AG04449 (cell line): ENCODE measurements around the gene NFIA.

Experiments
- CTCF ChIA-PET: fragments of 350-600 bp; formaldehyde crosslinking; extraction: SDS; loops from one replicate; lab custom pipeline; 2021; ENCODE audit warnings: antibody characterized with exemption; lab: Yijun Ruan, JAX
- POLR2A ChIA-PET: fragments of 400-600, 350-600 bp; formaldehyde crosslinking; extraction: SDS; loops from one replicate; lab custom pipeline; 2020; ENCODE audit warnings: antibody characterized with exemption, inconsistent platforms; lab: Yijun Ruan, JAX
- DNase-seq: peaks from one replicate; pipeline ENCODE4 v3.0.0-alpha.2; 2010; ENCODE audit warnings: low read depth, low spot score
- H3K4me3 ChIP-seq: 2 replicates; pipeline ENCODE4 v1.5.1; 2011; ENCODE audit warnings: low read depth, mild to moderate bottlenecking, control low read depth, low read length
- CTCF ChIP-seq: IDR thresholded peaks from one replicate; pipeline ENCODE4 v1.5.1; 2011; ENCODE audit warnings: mild to moderate bottlenecking, moderate library complexity, low read length, control low read depth, inconsistent platforms; ENCODE audit not compliant: insufficient read depth; ENCODE audit errors: missing control alignments

The NFIA gene

GRCh38 chr1:61388566-61388965 lies 306.2 kb downstream of the NFIA start:
- DNase-seq: peak; percentile 16
- ChIA-PET CTCF (no interaction called here), POLR2A (no interaction called here)
- no peak for TF ChIP-seq CTCF
- H3K4me3 ChIP-seq: no peak overlapping the region

DNA sequence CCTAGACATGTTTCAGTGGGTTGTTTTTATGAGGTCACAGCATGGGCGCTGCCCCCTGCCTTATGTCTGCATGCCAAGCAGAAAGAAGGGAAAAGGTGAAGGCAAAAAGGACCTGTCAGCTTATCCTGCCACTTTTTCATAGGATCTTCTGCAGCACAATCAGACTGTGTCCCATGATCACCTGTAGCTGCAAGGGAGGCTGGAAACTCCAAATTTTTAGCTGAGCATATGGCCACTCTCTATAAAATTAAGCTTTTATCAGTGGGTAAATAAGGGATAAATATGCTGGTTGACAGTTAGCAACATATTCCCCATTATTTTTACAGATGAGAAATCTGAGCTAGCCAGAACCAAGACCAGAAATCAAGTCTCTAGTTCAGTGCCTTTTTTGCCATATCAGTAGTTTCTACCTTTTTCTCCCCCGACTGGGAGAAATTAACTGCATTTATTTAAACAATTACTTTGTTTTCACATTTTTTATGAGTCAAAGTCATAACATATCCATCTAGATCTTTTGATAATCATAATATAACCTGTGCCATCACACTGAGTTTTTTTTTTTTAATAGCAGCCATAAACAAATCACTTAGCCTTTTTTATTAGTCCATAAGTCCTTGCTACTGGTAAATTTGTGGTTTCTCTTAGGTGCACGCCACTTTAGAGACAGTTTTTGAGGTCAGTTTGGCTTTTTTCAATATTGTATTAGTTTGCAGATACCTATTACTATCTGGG lies 307.0 kb downstream of the NFIA start:
- CTCF ChIA-PET: no interaction called here
- TF ChIP-seq CTCF: no peak
- POLR2A ChIA-PET: no interaction called here
- DNase-seq: no peak
- no peak overlapping the region for H3K4me3 ChIP-seq

- POLR2A ChIA-PET: no interaction called here
- TF ChIP-seq CTCF: no peak
- CTCF ChIA-PET: interaction anchor here (2.5 kb wide), 1 partner anchor 340 kb away, joined by 6 read pairs; no protein-coding TSS in a partner anchor
- DNase-seq: no peak
- no peak overlapping the region for H3K4me3 ChIP-seq
Measured at GRCh38 chr1:61389926-61390845, 307.8 kb downstream of the NFIA start.

DNA sequence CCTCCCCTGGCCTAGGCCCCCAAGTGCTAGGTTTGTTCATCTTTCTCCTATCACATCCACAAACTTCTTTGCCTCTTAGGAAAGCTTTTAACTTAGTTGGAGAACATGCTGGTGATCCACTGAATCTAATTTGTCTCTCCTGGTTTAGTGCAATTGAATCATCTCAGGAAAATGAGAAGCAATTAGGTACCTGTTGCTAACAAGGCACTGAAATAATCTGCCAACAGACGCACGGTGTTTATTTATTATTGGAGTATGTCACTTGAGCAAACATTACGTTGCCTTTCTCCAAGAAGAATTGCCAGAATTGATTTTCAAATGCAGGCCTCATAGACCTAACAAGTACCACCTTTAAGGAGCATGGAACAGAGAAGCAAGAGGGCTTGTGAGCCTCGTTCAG lies 309.4 kb downstream of the NFIA start:
- CTCF ChIA-PET: interaction anchor here (2.5 kb wide), 1 partner anchor 342 kb away, joined by 6 read pairs; no protein-coding TSS in a partner anchor
- TF ChIP-seq CTCF: no peak
- DNase-seq: no peak
- POLR2A ChIA-PET: no interaction called here
- H3K4me3 ChIP-seq: no peak overlapping the region

DNA sequence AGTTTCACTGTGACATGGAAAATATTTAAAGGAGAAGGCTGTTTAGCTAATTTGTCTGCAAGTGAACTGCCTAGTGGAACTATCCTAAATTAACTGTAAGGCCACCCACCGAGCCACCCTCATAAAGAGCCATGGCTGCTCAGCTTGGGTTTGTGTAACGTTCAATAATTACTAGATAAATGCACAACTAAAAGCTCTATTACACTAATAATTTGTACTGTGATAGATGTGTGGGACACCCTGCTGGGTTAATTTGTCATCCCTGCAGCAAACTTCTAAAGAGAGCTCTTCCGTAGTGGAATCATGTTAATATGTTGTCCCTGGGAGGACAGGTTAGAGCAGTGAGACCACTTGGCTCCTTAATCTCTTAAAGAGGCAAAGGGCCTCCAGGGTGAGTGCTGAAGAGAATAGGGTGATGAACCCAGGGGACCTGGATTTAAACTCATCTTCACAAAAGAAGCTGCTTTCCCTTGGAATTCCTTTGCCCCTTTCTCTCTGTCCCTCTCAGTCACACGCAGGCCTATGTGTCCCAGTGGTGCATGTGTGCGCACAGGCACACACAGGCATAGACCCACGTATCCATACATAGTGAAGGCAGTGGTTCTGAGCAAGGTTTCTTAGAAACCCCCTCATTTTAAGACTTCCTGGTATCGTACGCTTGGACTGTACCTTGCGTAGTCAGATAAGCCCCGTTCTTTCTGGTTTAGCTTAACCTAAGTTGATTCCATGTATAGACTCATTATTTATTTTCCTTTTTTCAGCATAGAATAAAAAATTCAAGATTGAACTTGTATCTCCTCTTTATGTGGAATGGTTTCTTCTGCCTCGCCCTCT lies 310.3 kb downstream of the NFIA start:
- no peak for TF ChIP-seq CTCF
- DNase-seq: no peak
- H3K4me3 ChIP-seq: no peak overlapping the region
- ChIA-PET POLR2A (no interaction called here), CTCF (interaction anchor here (1.1 to 2.5 kb wide), 2 partner anchors 60 to 343 kb away, joined by 3 to 6 read pairs; no protein-coding TSS in a partner anchor)
